Urothelium cell line (cell line): ENCODE measurements around the gene MUSK.
"Not testable (repeated sequence)": the region's sequence is repeated elsewhere in the genome, so short reads cannot be mapped to it uniquely, and the experiment has no call there.

Experiments
- DNase-seq: peaks from one replicate; pipeline ENCODE4 v3.0.0; 2011; ENCODE audit warnings: low spot score, mixed read lengths
- FAIRE-seq: peaks from 2 replicates; lab custom pipeline; 2011; peaks lifted over from hg19 to GRCh38; lab: Jason Lieb, UNC

MUSK gene

DNA sequence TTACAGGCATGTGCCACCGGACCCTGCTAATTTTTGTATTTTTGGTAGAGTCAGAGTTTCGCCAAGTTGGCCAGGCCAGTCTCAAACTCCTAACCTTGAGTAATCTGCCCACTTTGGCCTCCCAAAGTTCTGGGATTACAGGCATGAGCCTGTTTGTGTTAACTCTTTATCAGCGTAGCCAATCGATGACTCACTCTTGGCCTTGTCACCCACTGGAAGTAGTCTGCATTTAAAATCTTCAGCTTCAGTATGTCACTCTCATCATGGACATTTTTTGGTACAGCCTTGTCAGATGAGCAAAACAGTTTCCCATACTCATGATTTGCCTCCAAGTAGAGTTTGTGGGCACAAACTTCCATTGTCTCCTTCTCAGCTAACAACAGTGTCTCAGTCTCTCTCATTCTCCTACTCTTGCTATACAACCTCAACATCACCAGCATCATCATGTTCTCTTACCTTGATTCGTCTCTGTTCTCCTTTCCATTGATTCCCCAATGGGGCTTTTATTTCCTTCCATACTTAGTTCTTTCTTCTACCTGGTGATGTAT lies 22.5 kb downstream of the MUSK start:
- DNase-seq, result no peak
- FAIRE-seq, result no peak

DNA sequence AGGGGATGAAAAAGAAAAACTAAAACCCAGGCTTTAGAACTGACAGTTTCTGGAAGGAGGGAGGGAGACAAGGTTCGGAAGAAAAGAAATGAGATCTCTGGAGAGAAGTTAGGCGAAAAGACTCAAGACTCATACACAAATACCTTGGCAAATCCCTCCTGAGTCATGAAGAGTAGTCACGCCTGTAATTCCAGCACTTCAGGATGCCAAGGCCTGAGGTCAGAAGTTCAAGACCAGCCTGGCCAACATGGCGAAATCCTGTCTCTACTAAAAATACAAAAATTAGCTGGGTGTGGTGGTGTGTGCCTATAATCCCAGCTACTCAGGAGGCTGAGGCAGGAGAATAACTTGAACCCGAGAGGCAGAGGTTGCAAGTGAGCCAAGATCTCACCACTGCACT lies 27.3 kb downstream of the MUSK start:
- DNase-seq, result not testable (repeated sequence)

DNA sequence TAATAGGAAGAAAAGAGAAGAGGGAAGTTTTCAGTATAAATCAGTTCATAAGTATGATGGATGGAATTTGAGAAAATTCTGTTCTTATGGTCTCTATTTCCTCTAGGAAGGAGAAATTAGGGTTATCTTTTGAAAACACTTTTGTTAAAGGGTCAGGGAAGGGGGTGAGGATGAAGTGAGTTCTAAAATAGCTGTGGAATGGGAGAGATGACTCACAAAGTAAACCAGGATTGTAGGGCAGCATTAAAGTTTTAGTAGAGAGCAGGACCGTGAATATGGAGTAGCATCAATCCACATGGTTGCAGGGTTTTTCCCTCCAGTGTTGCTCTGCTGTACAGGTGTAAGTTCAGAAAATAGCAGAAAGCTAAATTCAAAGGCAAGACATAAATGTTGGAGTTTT lies 32.4 kb downstream of the MUSK start:
- peak; percentile 9 for DNase-seq
- FAIRE-seq, result no peak

More for the DNA sequence above, 27.3 kb downstream of the MUSK start:
- not testable (repeated sequence) for FAIRE-seq

DNA sequence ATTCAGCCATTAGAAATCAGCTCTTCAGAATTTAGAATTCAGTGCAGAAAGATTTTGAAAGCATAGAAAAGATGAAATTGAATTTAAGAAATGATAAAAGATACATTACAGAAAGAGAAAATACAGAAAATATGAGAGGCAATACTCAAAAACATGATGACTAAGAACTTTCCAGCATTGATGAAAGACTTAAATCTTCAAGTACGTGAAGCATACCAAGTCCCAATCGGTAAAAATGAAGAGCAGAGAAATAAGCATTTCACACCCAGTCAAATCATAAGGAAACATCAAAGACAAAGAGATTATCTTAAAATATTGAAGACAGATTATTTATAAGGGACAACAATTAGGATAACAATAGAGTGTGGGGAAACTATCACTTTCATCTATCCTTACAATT lies 35.1 kb downstream of the MUSK start:
- DNase-seq (no peak), FAIRE-seq (no peak)

DNA sequence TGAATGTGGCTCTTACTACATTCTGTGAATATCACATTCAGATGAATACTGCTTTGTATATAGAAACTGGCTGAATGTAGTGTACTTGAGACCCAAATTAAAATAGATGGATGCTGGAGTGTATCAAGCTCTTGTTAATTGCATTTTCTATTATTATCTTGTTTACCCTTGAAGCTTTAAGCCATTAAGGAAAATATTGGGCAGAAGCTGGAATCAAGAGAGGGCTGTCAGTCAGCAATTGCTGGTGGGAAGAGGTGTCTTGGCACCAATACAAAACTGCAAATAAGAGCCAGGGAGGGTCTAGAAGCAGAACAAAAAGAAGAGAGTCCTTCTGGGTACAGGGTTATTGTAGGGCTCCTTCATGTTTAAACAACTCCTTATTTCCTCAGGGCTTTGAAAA lies 38.8 kb downstream of the MUSK start:
- DNase-seq (no peak), FAIRE-seq (no peak)

DNA sequence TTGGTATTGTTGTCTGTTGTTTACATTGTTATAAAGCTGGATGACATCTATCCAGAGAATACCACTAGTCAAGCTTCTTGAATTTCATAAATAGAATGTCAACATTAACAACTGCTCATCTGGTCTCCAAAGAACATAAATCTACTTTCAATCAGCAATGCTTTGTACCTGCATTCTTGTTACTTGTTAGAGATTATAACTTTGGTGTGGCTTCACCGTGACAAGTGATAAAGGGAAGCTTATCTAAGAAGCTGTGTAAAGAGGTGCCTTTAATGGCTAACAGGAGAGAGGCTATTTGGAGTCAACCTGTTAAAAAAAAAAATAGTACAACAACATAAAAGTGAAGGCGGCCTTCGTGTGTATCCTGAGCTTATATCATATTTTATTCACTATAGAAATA lies 41.8 kb downstream of the MUSK start:
- FAIRE-seq (no peak), DNase-seq (no peak)

DNA sequence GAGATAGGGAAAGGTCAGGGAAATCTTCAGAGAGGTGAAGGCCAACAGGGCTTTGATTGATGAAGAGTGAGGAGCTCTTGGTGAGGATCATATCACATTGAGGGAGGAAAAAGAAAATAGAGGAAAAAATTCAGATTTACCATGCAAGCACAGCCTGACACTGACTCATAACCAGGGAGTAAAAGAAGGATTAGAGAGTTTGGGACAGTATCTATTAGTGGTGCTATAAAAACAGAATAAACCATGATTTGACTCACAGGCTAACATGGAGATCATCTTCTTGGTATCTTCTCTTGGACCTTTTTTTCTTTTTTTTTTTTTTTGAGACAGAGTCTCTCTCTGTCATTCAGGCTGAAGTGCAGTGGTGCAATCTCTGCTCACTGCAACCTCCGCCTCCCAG lies 44.4 kb downstream of the MUSK start:
- no peak for DNase-seq
- FAIRE-seq, result no peak

DNA sequence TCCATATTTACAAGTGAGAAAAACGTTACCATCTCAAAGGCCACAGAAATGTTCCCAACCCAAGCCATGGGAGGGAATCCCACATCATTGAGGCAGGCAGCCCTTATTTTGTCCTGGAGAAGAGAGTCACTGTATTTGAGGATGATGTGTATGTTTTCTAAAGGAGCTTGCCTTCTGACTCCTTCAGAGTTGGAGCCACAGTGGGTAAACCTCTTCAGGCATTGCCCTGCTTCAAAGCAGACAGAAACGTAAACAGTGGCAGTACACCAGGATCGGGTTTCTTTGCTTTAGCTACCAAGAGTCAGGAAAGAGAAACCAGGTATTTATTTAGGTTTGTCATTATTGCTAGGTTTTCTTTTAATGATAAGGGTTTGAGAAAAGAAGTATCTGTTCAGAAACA lies 45.7 kb downstream of the MUSK start:
- DNase-seq (no peak), FAIRE-seq (no peak)

DNA sequence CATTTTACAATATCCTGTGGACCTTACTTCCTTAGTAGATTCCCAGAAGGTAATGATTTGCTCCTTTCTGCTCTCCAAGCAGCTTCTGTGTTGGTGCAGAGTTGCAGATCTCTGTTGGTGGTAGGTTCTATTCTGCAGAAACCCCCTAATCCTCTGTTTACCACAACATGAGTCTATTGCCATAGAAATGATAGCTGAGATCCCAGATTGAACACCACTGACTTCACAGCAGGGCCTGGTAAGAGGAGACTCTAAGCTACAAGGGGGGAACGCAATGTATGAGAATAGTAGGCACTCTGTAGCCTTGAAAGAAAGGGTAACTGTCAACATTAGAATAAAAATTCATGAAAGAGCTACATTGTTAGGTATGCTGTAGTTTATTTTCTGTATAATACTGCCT lies 59.5 kb downstream of the MUSK start:
- DNase-seq (no peak), FAIRE-seq (no peak)

DNA sequence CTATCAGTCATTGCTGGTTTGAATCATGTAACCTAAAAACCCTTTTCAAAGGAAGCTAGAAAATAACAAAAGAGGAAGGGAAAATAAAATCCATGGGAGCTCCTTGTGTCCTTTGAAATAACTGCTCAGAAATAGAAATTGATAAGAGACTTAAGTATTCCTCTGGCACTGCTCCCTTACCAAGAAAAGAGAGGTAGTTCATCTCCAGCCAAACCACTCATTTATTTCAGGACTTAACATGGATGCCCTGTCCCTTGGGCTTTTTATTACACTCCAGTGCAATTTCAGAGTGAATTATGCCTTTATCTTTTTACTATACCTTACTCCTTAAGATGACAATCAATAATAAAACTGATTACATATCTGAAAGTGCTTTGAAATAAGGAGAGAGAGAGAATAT lies 61.0 kb downstream of the MUSK start:
- no peak for FAIRE-seq

DNA sequence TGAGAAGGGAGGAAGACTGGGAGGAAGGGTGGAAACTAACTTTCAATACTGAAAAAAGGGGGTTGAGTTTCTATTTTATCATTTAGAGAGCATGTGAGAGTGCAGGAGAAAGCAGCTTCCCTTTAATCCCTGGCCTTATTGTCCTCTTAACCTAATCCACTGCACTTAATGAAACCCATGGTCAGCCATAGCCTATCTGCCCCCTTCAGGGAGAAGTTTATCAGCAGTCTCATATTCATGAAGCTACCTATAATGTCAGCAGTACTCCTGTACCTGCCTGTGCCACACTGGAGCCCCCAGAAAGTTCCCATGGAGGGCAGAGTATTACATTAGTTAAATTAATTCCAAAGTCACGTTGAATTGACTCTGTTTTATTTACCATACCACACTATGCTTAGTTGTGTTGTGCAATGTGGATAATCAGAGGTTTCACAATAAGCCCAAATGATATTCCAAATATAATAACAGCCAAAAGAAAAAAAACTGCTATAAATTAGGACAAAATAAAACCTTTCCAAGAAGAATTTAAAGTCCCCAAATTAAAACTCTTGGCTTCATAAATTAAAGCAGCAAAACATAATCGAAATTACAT lies 62.9 kb downstream of the MUSK start:
- DNase-seq (no peak), FAIRE-seq (no peak)

More for the DNA sequence above, 61.0 kb downstream of the MUSK start:
- no peak for DNase-seq

DNA sequence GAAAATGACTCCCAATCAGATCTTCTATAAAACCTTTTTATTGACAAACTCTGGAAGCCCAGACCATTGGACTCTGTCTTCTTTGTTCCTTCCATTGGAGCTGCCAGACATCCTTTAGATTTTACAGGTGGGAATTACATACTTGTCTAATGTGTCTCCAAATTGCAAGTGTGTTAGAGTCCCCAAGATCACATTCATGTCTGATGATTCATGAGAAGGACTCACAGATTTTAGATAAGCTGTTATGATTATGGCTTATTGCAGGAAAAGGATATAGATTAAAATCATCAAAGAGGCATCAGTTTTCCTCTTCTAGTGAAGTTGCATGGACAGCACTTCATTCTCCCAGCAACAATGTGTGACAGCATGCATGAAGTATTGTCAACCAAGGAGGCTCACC lies 70.4 kb downstream of the MUSK start:
- DNase-seq (no peak), FAIRE-seq (no peak)

DNA sequence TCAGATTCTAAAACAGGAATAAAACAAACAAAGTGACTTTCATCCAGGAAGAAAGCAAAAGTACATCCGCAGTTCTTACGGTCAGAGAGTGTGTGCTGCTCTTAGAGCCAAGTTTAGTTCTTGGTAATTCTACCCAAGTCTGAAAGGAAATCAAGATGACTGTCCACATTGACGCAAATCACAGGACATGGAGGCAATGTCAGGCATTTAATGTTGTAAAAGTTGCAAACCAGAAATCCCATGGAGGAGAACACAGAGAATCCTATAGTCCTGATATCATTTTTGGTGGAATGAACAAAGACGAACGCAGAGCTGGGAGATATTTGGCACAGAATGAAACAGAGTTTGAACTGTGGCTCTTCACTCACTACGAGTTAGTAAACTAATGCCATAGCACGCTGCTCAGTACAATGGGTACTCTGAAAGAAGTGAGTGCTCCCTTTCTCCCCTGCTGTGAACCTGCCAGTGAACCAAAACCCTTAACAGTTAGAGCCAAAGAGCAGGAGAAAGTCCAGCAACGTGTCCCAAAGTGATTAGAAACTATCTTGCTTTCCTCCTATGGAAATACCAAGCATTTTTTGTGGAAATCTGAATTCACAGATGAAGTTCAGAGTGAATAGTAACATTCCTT lies 74.3 kb downstream of the MUSK start:
- FAIRE-seq (no peak), DNase-seq (no peak)

DNA sequence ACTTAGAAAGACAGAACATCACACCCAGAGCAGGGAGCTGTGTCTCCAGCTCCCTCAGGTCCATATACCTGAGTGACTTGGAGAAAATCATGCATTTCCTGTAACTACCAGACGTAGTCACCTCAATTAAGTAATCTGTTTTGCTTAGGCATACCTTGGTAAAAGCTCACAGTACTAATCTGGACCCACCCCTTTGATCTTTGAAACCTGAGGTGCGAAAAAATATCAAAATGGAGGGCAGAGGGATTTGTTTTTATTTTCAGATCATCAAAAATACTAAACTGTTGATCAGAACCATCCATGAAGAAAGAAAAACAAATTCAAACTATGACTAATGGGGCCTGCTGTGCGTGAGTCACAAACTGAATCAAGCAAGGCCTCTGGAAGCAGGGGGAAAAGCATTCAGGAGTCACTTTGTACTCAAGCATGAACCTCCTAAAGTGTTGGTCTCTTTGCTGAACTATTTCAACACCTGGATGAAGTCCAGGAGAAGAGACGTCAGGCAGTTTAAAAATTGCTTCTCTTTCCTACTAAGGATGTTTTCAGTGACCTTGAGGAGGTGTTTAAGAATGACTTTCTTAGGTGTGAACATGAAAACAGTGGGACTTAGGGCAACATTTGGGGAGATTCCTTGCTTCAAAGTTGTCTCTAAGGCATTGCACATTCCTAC lies 76.3 kb downstream of the MUSK start:
- peak; percentile 68 for DNase-seq
- FAIRE-seq, result peak; percentile 20

DNA sequence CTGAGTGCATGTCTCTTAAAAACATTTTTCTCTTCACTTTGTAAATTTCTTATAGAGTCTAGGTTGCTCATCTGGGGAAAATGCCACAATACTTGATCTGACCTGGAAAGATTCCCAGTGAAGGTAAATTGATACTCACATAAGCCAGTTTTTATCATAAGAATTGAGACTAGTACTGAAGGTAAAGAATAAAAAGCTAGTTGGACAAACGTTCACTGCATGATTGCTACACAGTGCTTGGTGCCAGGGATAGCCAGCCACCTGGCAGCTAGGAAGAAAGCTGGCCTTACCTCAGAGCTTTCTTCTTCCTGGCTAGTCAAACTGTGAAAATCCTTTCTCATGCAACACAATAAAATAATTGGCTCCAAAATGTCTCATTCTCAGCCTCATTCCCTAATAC lies 77.1 kb downstream of the MUSK start:
- no peak for DNase-seq
- no peak for FAIRE-seq

DNA sequence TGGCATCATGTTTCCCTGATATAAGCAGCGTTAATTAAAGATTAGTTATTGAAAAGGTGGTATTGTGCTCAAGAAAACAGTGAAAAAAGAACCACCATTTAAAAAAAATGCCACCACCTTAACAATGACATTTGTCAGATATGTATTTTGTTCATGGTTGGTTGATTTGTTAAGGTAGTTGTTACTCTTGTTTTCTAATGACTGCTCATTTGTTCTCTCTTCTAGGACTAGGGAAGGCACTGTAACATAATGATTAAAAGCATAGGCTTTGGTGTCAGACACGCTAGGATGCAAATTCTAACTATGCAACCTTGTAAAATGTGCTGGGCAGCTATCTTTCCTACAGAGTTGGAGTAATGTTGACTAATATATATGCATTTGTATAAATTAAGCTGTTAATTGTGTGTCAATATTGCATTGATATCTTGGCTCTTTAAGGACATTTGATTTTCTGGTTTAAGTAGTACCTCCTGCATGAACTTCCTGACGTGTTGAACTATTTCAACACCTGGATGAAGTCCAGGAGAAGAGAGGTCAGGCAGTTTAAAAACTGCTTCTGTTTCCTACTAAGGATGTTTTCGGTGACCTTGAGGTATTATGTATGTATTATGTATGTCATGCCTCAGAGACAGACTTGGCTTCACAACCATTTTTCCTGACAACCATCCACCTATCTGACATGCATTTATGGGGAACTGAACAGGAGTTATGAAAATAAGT lies 77.8 kb downstream of the MUSK start:
- DNase-seq (no peak), FAIRE-seq (no peak)

DNA sequence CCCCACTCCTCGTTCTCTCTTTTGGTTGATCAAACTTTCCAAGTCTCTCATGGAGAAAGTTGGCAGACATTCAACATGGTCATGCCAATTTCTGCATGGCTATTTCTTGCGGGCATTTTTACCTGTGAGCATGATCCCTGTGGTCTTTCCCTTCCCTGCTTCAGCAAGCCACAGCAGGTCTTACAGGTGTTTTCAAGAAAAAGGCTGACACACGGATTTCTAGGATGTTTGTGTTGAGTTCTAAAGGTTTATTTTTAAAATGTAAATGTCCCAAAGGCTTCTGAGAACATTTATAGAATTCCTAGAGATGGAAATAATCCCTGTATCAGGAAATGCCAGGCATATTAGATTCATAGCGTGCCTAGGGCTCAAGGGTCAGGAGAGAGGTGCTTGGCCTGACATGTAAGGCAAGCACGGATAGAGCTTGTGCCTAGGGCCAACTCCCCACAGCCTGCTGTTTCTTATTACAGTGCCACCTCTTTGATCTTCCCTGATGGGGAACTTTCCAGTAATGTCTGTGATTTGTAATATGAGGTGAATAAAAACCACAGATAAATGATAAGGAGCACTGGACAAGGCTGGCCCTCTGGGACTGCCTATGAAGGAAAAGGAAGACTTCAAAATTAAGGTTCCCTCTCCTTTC lies 79.8 kb downstream of the MUSK start:
- DNase-seq, result no peak
- no peak for FAIRE-seq

DNA sequence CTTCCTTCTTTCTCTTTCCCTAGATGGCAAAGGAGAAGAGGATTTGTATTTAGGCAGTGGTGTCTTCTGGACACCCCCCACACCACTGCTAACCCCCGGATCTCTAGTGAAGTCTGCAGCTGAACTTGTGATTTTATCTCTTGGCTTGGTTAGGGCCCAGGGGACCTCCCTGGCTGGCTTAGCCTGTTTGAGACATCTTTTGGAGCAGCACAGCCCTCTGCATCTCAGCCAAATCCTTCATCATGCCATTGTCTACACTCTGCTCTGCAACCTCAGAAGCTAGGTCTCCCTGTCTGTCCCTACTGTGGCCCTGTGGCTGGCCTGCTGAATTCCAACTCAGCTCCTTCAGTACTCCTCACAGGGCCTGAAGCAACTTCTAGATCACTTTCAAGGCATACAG lies 81.7 kb downstream of the MUSK start:
- no peak for FAIRE-seq

DNA sequence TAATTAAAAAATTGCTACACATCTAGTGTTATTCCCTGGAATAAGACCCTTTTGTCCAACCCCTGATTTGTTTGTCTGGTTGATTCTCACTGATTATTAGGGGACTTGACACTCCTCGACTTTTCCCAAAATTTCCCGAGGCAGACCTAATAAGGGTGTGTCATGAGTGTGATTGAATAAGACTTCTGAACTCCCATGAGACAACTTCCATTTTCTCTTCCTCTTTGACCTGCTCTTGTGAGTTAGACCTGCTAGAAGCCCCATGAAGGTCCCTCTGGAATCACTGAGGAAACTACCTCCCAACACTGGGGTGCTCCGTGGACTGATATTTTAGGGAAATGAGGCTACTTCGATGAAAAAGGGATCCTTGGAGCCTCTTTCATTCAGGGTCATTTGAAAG lies 83.4 kb downstream of the MUSK start:
- FAIRE-seq, result no peak
- DNase-seq, result no peak

More for the DNA sequence above, 81.7 kb downstream of the MUSK start:
- DNase-seq, result no peak

DNA sequence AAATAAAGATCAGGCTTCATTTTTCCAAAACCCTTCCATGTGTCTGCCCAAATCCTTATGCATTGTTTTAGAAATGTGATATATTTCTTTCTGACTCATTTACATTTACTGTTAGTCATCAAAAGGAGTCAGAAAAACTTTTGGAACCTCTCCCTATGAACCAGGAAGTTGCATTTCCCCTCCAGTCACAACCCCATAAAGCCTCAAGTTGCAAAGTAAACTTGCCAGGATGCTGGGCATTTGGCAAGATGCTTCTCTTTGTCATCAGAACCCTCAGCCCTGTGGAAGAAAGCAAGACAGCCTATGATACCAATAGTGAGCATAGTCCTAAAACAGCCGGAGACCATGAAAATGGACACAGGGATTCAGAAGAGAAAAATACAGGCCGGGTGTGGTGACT lies 84.2 kb downstream of the MUSK start:
- no peak for FAIRE-seq
- peak; percentile 38 for DNase-seq

DNA sequence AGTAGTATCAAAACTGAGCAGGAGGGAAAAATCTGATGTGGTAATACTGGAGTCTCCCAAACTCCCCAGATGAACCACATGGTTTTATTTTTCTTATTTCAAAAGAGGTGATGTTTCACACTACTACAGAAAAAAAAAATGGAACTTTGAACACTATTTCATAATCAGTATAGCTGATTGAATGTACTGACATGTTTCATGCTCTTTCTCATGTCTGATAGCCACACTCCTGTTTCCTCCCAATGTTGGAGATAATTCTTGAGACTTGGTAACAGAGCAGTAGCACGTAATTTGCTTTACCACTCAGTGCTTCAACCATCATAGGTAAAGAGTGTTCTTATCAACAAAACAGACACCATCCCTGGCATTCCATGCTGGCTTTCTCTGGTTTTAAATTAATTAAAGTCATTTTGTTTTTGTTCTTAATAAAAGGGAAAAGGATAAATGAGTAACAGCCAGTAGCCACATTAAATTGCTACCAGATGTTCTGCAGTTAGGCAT lies 85.2 kb downstream of the MUSK start:
- no peak for FAIRE-seq

More for the DNA sequence above, 85.2 kb downstream of the MUSK start:
- no peak for DNase-seq
